Measurements from ENCODE around the gene LTV1. TPM values are rescaled to one million over a fixed set of nuclear protein-coding genes. Genes with fewer than 3 reads are reported as not detected.
"Not testable (repeated sequence)": the region's sequence is repeated elsewhere in the genome, so short reads cannot be mapped to it uniquely, and the experiment has no call there.

The LTV1 gene
- total and polyA plus RNA-seq, 2 donors (not counting 1 experiment from before 2014, with no cell fraction given), result 7.8 to 27.3 TPM

- H3K79me2 ChIP-seq (ENCODE audit: control insufficient read depth, insufficient read depth, low read length); DNase-seq; H3K4me3 Mint-ChIP-seq; POLR2A ChIA-PET; intact Hi-C loops (cut with micrococcal nuclease); H3K27ac Mint-ChIP-seq; ATAC-seq (ENCODE audit: low read depth); H3K36me3 ChIP-seq (replicated peaks in 1 of 2; ENCODE audit: control extremely low read depth in 1 of 2, control insufficient read depth in 1 of 2, extremely low read depth in 1 of 2, insufficient read depth in 2 of 2, low read length in 1 of 2); H3K4me2 ChIP-seq (replicated peaks; ENCODE audit: low read depth, low read length, poor library complexity, severe bottlenecking); H3K27me3 Mint-ChIP-seq; H3K4me3 ChIP-seq (ENCODE audit: control extremely low read depth in 1 of 5, extremely low read depth in 1 of 5, insufficient read depth in 1 of 5, low read depth in 2 of 5, low read length in 4 of 5); CTCF ChIA-PET; H2AFZ ChIP-seq (ENCODE audit: insufficient read depth, low read depth, low read length, poor library complexity, severe bottlenecking); H3K4me1 ChIP-seq (ENCODE audit: control insufficient read depth in 2 of 2, insufficient read depth in 2 of 2, low read length in 2 of 2); H3K27me3 ChIP-seq (replicated peaks in 1 of 4; ENCODE audit: control extremely low read depth in 1 of 4, control insufficient read depth in 3 of 4, insufficient read depth in 4 of 4, low read length in 3 of 4); H3K27ac ChIP-seq (ENCODE audit: low read length in 2 of 2); H4K20me1 ChIP-seq (ENCODE audit: control insufficient read depth, insufficient read depth, low read length, poor library complexity, severe bottlenecking); H3K9ac ChIP-seq (ENCODE audit: low read length); H3K4me1 Mint-ChIP-seq; H3K9me3 Mint-ChIP-seq (ENCODE audit: insufficient read depth): not testable (repeated sequence)
- peaks cover 0 to 20% (median 0%) of the 10 kb centered on the region in 3 donors for H3K9me3 ChIP-seq (ENCODE audit: control extremely low read depth in 1 of 3, control insufficient read depth in 2 of 3, insufficient read depth in 1 of 3, low read length in 2 of 3)
Measured at GRCh38 chr6:143874503-143874902, 31.4 kb downstream of the LTV1 start.

- Mint-ChIP-seq H3K4me3 (no peak overlapping the region), H3K27me3 (no peaks in the 10 kb centered on the region), H3K27ac (no peak overlapping the region), H3K9me3 (ENCODE audit: insufficient read depth) (peaks cover 2% of the 10 kb centered on the region), H3K4me1 (peaks cover 4% of the 10 kb centered on the region)
- H3K4me2 ChIP-seq (replicated peaks; ENCODE audit: low read depth, low read length, poor library complexity, severe bottlenecking), result no peak overlapping the region
- no peaks in the 10 kb centered on the region for H3K36me3 ChIP-seq (replicated peaks in 1 of 2; ENCODE audit: control extremely low read depth in 1 of 2, control insufficient read depth in 1 of 2, extremely low read depth in 1 of 2, insufficient read depth in 2 of 2, low read length in 1 of 2)
- WGBS (ENCODE audit: insufficient coverage), result 100% methylated on average over 1 of the region's 1 CpG
- no peak overlapping the region for H3K9ac ChIP-seq (ENCODE audit: low read length)
- no peak for ATAC-seq (ENCODE audit: low read depth)
- H4K20me1 ChIP-seq (ENCODE audit: control insufficient read depth, insufficient read depth, low read length, poor library complexity, severe bottlenecking), result no peaks in the 10 kb centered on the region
- intact Hi-C loops (cut with micrococcal nuclease), result no loop called here
- no peaks in the 10 kb centered on the region for H3K27me3 ChIP-seq (replicated peaks in 1 of 4; ENCODE audit: control extremely low read depth in 1 of 4, control insufficient read depth in 3 of 4, insufficient read depth in 4 of 4, low read length in 3 of 4)
- no peak for DNase-seq
- H3K4me3 ChIP-seq (ENCODE audit: control extremely low read depth in 1 of 5, extremely low read depth in 1 of 5, insufficient read depth in 1 of 5, low read depth in 2 of 5, low read length in 4 of 5), result no peak overlapping the region
- H3K9me3 ChIP-seq (ENCODE audit: control extremely low read depth in 1 of 3, control insufficient read depth in 2 of 3, insufficient read depth in 1 of 3, low read length in 2 of 3), result peaks cover 0 to 20% (median 0%) of the 10 kb centered on the region in 3 donors
- TF ChIP-seq EZH2 (IDR thresholded peaks at IDR 0.05; ENCODE audit: borderline replicate concordance, insufficient read depth, low read depth, low read length, poor library complexity, severe bottlenecking) (no peak), CTCF (IDR thresholded peaks at IDR 0.05) (no peak)
- no peak overlapping the region for H2AFZ ChIP-seq (ENCODE audit: insufficient read depth, low read depth, low read length, poor library complexity, severe bottlenecking)
- H3K4me1 ChIP-seq (ENCODE audit: control insufficient read depth in 2 of 2, insufficient read depth in 2 of 2, low read length in 2 of 2), result no peaks in the 10 kb centered on the region
- POLR2A ChIA-PET, result no interaction called here
- no peaks in the 10 kb centered on the region for H3K79me2 ChIP-seq (ENCODE audit: control insufficient read depth, insufficient read depth, low read length)
- CTCF ChIA-PET, result no interaction called here
- H3K27ac ChIP-seq (ENCODE audit: low read length in 2 of 2), result no peak overlapping the region
Measured at GRCh38 chr6:143877584-143878271, 34.6 kb downstream of the LTV1 start.

Data from B cell (primary cell).